HEK293T (cell line): ENCODE data around the gene SETMAR.

Source experiments
- BHLHE40 ChIP-seq: fragments of 450-650 bp; IDR thresholded peaks from 2 replicates; pipeline ENCODE4 v1.6.1; 2016; ENCODE audit warnings: mild to moderate bottlenecking, moderate library complexity, borderline replicate concordance
- FOXK2 ChIP-seq: fragments of 450-650 bp; IDR thresholded peaks from 2 replicates; pipeline ENCODE4 v1.6.1; 2016; ENCODE audit warnings: mild to moderate bottlenecking
- FOXM1 ChIP-seq: fragments of 450-650 bp; IDR thresholded peaks from 2 replicates; pipeline ENCODE4 v1.6.1; 2017; ENCODE audit warnings: mild to moderate bottlenecking, borderline replicate concordance
- SP1 ChIP-seq: fragments of 450-650 bp; IDR thresholded peaks from 2 replicates; pipeline ENCODE4 v1.6.1; 2017
- SUZ12 ChIP-seq: fragments of 450-650 bp; IDR thresholded peaks from 2 replicates; pipeline ENCODE4 v1.6.1; 2016; ENCODE audit warnings: mild to moderate bottlenecking
- TARDBP ChIP-seq: fragments of 450-650 bp; IDR thresholded peaks from 2 replicates; pipeline ENCODE4 v1.6.1; 2016

GRCh38 chr3:4356220-4356540 is 53.0 kb downstream of the SETMAR start:
- TF ChIP-seq TARDBP (no peak), FOXK2 (no peak), FOXM1 (no peak), SUZ12 (no peak), SP1 (no peak), BHLHE40 (no peak)
